Measurements from ENCODE around the gene INPP5D.
A peak's percentile ranks its signal among the peaks of the same experiment; 100 is the strongest.

DNA sequence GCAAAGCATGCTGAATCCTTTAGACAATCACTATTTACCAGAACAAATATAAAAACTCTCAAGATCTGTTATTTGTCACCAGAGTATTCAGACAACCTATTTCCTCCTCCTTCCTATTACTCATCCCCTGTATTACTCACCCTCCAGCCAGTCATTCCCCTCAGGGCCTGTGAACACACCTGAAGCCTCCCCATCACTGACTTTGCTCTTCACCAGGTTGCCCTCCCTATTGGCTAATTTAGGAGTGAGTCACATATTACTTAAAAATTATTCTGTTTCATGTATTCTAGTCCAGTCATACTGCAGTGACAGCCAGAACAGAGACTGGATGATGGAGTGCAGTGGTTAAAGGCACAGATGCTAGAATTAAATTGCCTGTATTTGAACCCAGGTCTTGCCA lies 187.6 kb downstream of the INPP5D start:
- TF ChIP-seq, protein P1, sequence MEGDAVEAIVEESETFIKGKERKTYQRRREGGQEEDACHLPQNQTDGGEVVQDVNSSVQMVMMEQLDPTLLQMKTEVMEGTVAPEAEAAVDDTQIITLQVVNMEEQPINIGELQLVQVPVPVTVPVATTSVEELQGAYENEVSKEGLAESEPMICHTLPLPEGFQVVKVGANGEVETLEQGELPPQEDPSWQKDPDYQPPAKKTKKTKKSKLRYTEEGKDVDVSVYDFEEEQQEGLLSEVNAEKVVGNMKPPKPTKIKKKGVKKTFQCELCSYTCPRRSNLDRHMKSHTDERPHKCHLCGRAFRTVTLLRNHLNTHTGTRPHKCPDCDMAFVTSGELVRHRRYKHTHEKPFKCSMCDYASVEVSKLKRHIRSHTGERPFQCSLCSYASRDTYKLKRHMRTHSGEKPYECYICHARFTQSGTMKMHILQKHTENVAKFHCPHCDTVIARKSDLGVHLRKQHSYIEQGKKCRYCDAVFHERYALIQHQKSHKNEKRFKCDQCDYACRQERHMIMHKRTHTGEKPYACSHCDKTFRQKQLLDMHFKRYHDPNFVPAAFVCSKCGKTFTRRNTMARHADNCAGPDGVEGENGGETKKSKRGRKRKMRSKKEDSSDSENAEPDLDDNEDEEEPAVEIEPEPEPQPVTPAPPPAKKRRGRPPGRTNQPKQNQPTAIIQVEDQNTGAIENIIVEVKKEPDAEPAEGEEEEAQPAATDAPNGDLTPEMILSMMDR (IDR thresholded peaks at IDR 0.05) = no peak
- TF ChIP-seq NFE2L2 (conservative IDR thresholded peaks at IDR 0.05; ENCODE audit: low read length) = no peak
- TF ChIP-seq, protein P2, sequence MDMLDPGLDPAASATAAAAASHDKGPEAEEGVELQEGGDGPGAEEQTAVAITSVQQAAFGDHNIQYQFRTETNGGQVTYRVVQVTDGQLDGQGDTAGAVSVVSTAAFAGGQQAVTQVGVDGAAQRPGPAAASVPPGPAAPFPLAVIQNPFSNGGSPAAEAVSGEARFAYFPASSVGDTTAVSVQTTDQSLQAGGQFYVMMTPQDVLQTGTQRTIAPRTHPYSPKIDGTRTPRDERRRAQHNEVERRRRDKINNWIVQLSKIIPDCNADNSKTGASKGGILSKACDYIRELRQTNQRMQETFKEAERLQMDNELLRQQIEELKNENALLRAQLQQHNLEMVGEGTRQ (IDR thresholded peaks at IDR 0.05) = no peak
- TF ChIP-seq, protein P3, sequence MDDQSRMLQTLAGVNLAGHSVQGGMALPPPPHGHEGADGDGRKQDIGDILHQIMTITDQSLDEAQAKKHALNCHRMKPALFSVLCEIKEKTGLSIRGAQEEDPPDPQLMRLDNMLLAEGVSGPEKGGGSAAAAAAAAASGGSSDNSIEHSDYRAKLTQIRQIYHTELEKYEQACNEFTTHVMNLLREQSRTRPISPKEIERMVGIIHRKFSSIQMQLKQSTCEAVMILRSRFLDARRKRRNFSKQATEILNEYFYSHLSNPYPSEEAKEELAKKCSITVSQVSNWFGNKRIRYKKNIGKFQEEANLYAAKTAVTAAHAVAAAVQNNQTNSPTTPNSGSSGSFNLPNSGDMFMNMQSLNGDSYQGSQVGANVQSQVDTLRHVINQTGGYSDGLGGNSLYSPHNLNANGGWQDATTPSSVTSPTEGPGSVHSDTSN (IDR thresholded peaks at IDR 0.05) = no peak
- TF ChIP-seq POLR2A (IDR thresholded peaks at IDR 0.05; ENCODE audit: low read length) = no peak
- no peak for TF ChIP-seq MAFK (IDR thresholded peaks at IDR 0.05; ENCODE audit: partially characterized antibody)
- no peak for TF ChIP-seq RFX5 (IDR thresholded peaks at IDR 0.05)
- TF ChIP-seq EP300 (IDR thresholded peaks at IDR 0.05) = peak; percentile 43 to 54; a peak in 2 of 5 replicates
- no peak for TF ChIP-seq BHLHE40 (IDR thresholded peaks at IDR 0.05; ENCODE audit: low read depth, low read length)
- TF ChIP-seq SMC3 (IDR thresholded peaks at IDR 0.05) = 0 out of 3 replicates have a peak, but pooled peaks have one; percentile 11

Data from A549 (cell line).